GM12878 (cell line): Measurements from ENCODE around the gene CENPP. TPM values are rescaled to one million over a fixed set of nuclear protein-coding genes. Genes with fewer than 3 reads are reported as not detected.

Experiments
- ATAC-seq: fragments of 200-7000 bp; cut with Tn5 transposase; 3 replicates; pipeline ENCODE4 v1.9.1; 2020; ENCODE audit warnings: mild to moderate bottlenecking, moderate library complexity
- BruUV-seq: library from RNA; stranded (reverse); fragments of 400-500 nt; replicated peaks from 2 replicates; lab custom pipeline; 2021; lab: Mats Ljungman, UMichigan
- CTCF ChIA-PET: fragments of 300-600 bp; sonication (Branson Sonifier 250); formaldehyde crosslinking; extraction: SDS; loops from one replicate; lab custom pipeline; 2021; ENCODE audit warnings: inconsistent platforms; lab: Yijun Ruan, JAX
- POLR2A ChIA-PET: fragments of 350-600 bp; formaldehyde crosslinking; extraction: SDS; loops from one replicate; lab custom pipeline; 2021; ENCODE audit warnings: inconsistent platforms; lab: Charles Lee
- RAD21 ChIA-PET: fragments of 300-600 bp; sonication (Branson Sonifier 250); formaldehyde crosslinking; loops from one replicate; lab custom pipeline; 2023; ENCODE audit warnings: antibody characterized with exemption; ENCODE audit not compliant: unreplicated experiment; lab: Charles Lee
- SMC1A ChIA-PET: fragments of 300-600 bp; sonication (Branson Sonifier 250); formaldehyde crosslinking; loops from one replicate; lab custom pipeline; 2023; ENCODE audit not compliant: unreplicated experiment, uncharacterized antibody; lab: Charles Lee
- DNase-seq: peaks from one replicate; pipeline ENCODE4 v3.0.0-alpha.2; 2011; ENCODE audit warnings: low read depth, low spot score
- FAIRE-seq: peaks from 3 replicates; lab custom pipeline; 2011; peaks lifted over from hg19 to GRCh38; lab: Jason Lieb, UNC
- H2AFZ ChIP-seq: 2 replicates; pipeline ENCODE4 v1.6.0; 2011; ENCODE audit warnings: low read depth, low read length, control low read depth; ENCODE audit not compliant: control insufficient read depth
- H3K27ac ChIP-seq: 2 replicates; pipeline ENCODE4 v1.5.1; 2011; ENCODE audit warnings: control low read depth; ENCODE audit not compliant: control insufficient read depth, insufficient read depth
- H3K27me3 ChIP-seq, 2 experiments: replicated peaks in 1 of 2; 2 replicates each; pipeline versions ENCODE4 v1.6.0 to v1.6.1; 2011; ENCODE audit warnings: low read length in 1 of 2; ENCODE audit not compliant: control insufficient read depth in 2 of 2, insufficient read depth in 2 of 2
- H3K36me3 ChIP-seq, 2 experiments: 2 replicates each; pipeline ENCODE4 v1.5.1; 2011; ENCODE audit warnings: low read length in 1 of 2; ENCODE audit not compliant: control insufficient read depth in 2 of 2, insufficient read depth in 2 of 2
- H3K4me1 ChIP-seq: 2 replicates; pipeline ENCODE4 v1.6.1; 2011; ENCODE audit warnings: mild to moderate bottlenecking, low read length, moderate library complexity, mixed read lengths; ENCODE audit not compliant: control insufficient read depth, insufficient read depth
- H3K4me2 ChIP-seq: 2 replicates; pipeline ENCODE4 v1.6.0; 2011; ENCODE audit warnings: control low read depth; ENCODE audit not compliant: control insufficient read depth, insufficient read depth
- H3K4me3 ChIP-seq: fragments of 200-600 bp; sonication (generic); 2 replicates; pipeline ENCODE4 v1.5.1; 2016
- H3K79me2 ChIP-seq: 2 replicates; pipeline ENCODE4 v1.6.0; 2011; ENCODE audit warnings: low read length; ENCODE audit not compliant: control insufficient read depth, insufficient read depth
- H3K9ac ChIP-seq: 2 replicates; pipeline ENCODE4 v1.8.0; 2011; ENCODE audit warnings: low read length, control low read depth, mixed read lengths; ENCODE audit not compliant: control insufficient read depth, insufficient read depth
- H3K9me3 ChIP-seq: replicated peaks from 3 replicates; pipeline ENCODE4 v1.5.1; 2011; ENCODE audit warnings: mild to moderate bottlenecking, low read length; ENCODE audit not compliant: control insufficient read depth, insufficient read depth
- H4K20me1 ChIP-seq: 2 replicates; pipeline ENCODE4 v1.6.0; 2011; ENCODE audit not compliant: control insufficient read depth, insufficient read depth
- BCL11A ChIP-seq: IDR thresholded peaks from 2 replicates; pipeline ENCODE4 v1.6.1; 2011; ENCODE audit warnings: low read depth, low read length
- BMI1 ChIP-seq: fragments of 450-650 bp; IDR thresholded peaks from 2 replicates; pipeline ENCODE4 v1.6.1; 2016; ENCODE audit warnings: mild to moderate bottlenecking, moderate library complexity, borderline replicate concordance
- EP300 ChIP-seq, 2 experiments: fragments of 150-350 bp in 1 of 2; IDR thresholded peaks; 2 replicates each; pipeline ENCODE4 v1.6.1; 2011 to 2012; ENCODE audit warnings: low read depth in 2 of 2, low read length in 2 of 2, borderline replicate concordance in 1 of 2, improper control_type of control experiment in 1 of 2, inconsistent platforms in 1 of 2; ENCODE audit not compliant: control insufficient read depth in 1 of 2
- IKZF1 ChIP-seq: fragments of 450-650 bp; conservative IDR thresholded peaks from 2 replicates; pipeline ENCODE4 v1.6.1; 2017; ENCODE audit warnings: antibody characterized with exemption, mild to moderate bottlenecking
- JUND ChIP-seq: IDR thresholded peaks from 2 replicates; pipeline ENCODE4 v1.6.1; 2012; ENCODE audit warnings: low read depth, mild to moderate bottlenecking, low read length, improper control_type of control experiment, moderate library complexity
- MTA2 ChIP-seq: fragments of 450-650 bp; IDR thresholded peaks from 2 replicates; pipeline ENCODE4 v1.6.1; 2016; ENCODE audit warnings: low read depth, mild to moderate bottlenecking, moderate library complexity
- MYC ChIP-seq: IDR thresholded peaks from 2 replicates; pipeline ENCODE4 v1.6.1; 2011; ENCODE audit warnings: mild to moderate bottlenecking, low read length, moderate library complexity, inconsistent platforms; ENCODE audit not compliant: insufficient read depth, insufficient replicate concordance, insufficient read length, severe bottlenecking
- NFIC ChIP-seq: IDR thresholded peaks from 2 replicates; pipeline ENCODE4 v1.6.1; 2012; ENCODE audit warnings: low read depth, mild to moderate bottlenecking, inconsistent platforms, low read length, moderate library complexity
- PAX8 ChIP-seq: fragments of 450-650 bp; IDR thresholded peaks from 2 replicates; pipeline ENCODE4 v1.6.1; 2017; ENCODE audit warnings: mild to moderate bottlenecking, moderate library complexity
- POLR2A ChIP-seq: IDR thresholded peaks from 2 replicates; pipeline ENCODE4 v1.6.1; 2011; ENCODE audit warnings: low read depth, mild to moderate bottlenecking, low read length
- RCOR1 ChIP-seq: conservative IDR thresholded peaks from 2 replicates; pipeline ENCODE4 v1.6.1; 2012; ENCODE audit warnings: low read depth, low read length, improper control_type of control experiment
- RUNX3 ChIP-seq: IDR thresholded peaks from 2 replicates; pipeline ENCODE4 v1.6.1; 2012; ENCODE audit warnings: low read length, inconsistent platforms
- SIN3A ChIP-seq: IDR thresholded peaks from 2 replicates; pipeline ENCODE4 v1.6.1; 2012; ENCODE audit warnings: low read depth, low read length, improper control_type of control experiment
- SIX5 ChIP-seq: IDR thresholded peaks from 2 replicates; pipeline ENCODE4 v1.6.1; 2011; ENCODE audit warnings: mild to moderate bottlenecking, low read depth, low read length, moderate library complexity; ENCODE audit not compliant: severe bottlenecking
- TCF3 ChIP-seq: IDR thresholded peaks from 2 replicates; pipeline ENCODE4 v1.6.1; 2012; ENCODE audit warnings: low read depth, mild to moderate bottlenecking, low read length, borderline replicate concordance; ENCODE audit not compliant: insufficient read depth
- ZBTB40 ChIP-seq: fragments of 450-650 bp; IDR thresholded peaks from 2 replicates; pipeline ENCODE4 v1.6.1; 2016; ENCODE audit warnings: mild to moderate bottlenecking, moderate library complexity, borderline replicate concordance
- ZNF24 ChIP-seq: fragments of 450-650 bp; IDR thresholded peaks from 2 replicates; pipeline ENCODE4 v1.6.1; 2017; ENCODE audit warnings: antibody characterized with exemption, mild to moderate bottlenecking
- WGBS: methylation state at CpG from one replicate; pipeline ENCODE4 v1.1.6; 2016; ENCODE audit warnings: low lambda C conversion rate; ENCODE audit not compliant: insufficient replicate concordance, insufficient coverage; ENCODE audit errors: missing lambda C conversion rate; 5-methylcytosine and 5-hydroxymethylcytosine counted together
- in situ Hi-C: fragments of 300-500 bp; cut with MboI; formaldehyde crosslinking; loops from 9 replicates; pipeline ENCODE4 v1.14.3; 2018; ENCODE audit warnings: mixed read lengths
- intact Hi-C: fragments of 100-400 bp; cut with micrococcal nuclease; formaldehyde crosslinking; loops from one replicate; pipeline ENCODE4 v1.14.2; 2022; ENCODE audit not compliant: unreplicated experiment
- polyA plus RNA-seq, 11 experiments: library from polyadenylated mRNA; depleted of rRNA in 4 of 11; unstranded in 6 of 11; stranded (reverse) in 5 of 11; fragments of >200 nt; fragmentation: Nextera tagmentation in 4 of 11; fragmentation: Illumina TruSeq in 1 of 11; extraction: Ambion mirVana in 4 of 11; extraction: Trizol in 1 of 11; gene quantifications; 1 replicate in 1 of 11; 2 replicates in 10 of 11; pipeline versions ENCODE4 v1.2.1 to v1.2.3, GENCODE V29; 2011 to 2016; ENCODE audit warnings: inconsistent platforms in 2 of 11, missing spikeins in 2 of 11, low read depth in 1 of 11
- total RNA-seq, 4 experiments: library from RNA; depleted of rRNA in 3 of 4; stranded (reverse); fragments of >200 nt in 3 of 4; fragmentation: Illumina TruSeq in 1 of 4; extraction: Trizol in 1 of 4; gene quantifications; 2 replicates each; pipeline versions ENCODE4 v1.2.1 to v1.2.3, GENCODE V29; 2013 to 2021
- TF ChIP-seq, protein P1 (sequence below): fragments of 450-650 bp; IDR thresholded peaks from 2 replicates; pipeline ENCODE4 v1.6.1; 2017; ENCODE audit warnings: mild to moderate bottlenecking, low read depth, inconsistent platforms; ENCODE audit not compliant: poor library complexity, severe bottlenecking

The CENPP gene
- total and polyA plus RNA-seq, 10 of the 15 experiments (the other 5 are each of a cell fraction or from before 2014, with no cell fraction given), result 9.4 to 31.4 (median 19.8) TPM

DNA sequence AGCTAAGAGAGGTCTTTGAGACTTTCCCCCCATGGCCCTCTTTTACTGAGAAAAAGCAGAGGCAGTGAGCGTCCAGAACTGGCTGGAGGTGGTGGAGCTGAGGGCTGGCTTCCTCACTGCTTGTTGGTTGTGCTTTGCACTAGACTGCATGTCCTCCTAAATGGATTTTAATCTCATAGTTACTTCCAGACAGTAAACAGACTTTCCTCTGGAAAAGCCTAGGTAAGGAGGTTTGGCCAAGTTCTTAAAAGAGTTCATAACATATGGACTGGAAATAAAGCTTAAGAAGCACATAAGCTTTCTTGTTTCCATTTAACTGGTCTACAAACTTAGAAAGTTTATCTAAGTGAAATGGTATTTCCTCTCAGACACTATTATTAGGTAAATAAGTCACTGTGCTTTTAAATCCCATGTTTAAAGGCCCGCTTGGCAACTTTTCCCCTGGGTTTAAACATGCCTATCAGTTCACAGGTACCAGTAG lies 154.6 kb downstream of the CENPP start:
- POLR2A ChIA-PET, result no interaction called here
- ATAC-seq, result no peak
- H3K4me3 ChIP-seq, result no peak overlapping the region
- TF ChIP-seq SIN3A, result no peak
- TF ChIP-seq IKZF1, result no peak
- TF ChIP-seq RUNX3, result no peak
- TF ChIP-seq ZNF24, result no peak
- TF ChIP-seq BCL11A, result no peak
- no peak for TF ChIP-seq SIX5
- TF ChIP-seq ZBTB40, result no peak
- TF ChIP-seq BMI1, result no peak
- no peak for TF ChIP-seq EP300 (IDR thresholded peaks at IDR 0.05; ENCODE audit: borderline replicate concordance in 1 of 2, control insufficient read depth in 1 of 2, low read depth in 2 of 2, low read length in 2 of 2)
- no peak for TF ChIP-seq NFIC
- no peak for TF ChIP-seq JUND
- TF ChIP-seq TCF3, result no peak
- TF ChIP-seq POLR2A, result no peak
- TF ChIP-seq, protein P1, sequence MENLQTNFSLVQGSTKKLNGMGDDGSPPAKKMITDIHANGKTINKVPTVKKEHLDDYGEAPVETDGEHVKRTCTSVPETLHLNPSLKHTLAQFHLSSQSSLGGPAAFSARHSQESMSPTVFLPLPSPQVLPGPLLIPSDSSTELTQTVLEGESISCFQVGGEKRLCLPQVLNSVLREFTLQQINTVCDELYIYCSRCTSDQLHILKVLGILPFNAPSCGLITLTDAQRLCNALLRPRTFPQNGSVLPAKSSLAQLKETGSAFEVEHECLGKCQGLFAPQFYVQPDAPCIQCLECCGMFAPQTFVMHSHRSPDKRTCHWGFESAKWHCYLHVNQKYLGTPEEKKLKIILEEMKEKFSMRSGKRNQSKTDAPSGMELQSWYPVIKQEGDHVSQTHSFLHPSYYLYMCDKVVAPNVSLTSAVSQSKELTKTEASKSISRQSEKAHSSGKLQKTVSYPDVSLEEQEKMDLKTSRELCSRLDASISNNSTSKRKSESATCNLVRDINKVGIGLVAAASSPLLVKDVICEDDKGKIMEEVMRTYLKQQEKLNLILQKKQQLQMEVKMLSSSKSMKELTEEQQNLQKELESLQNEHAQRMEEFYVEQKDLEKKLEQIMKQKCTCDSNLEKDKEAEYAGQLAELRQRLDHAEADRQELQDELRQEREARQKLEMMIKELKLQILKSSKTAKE, result no peak
- TF ChIP-seq PAX8, result no peak
- no peak for TF ChIP-seq MTA2
- TF ChIP-seq RCOR1, result no peak
- no peak for TF ChIP-seq MYC

More for the DNA sequence above, 154.6 kb downstream of the CENPP start:
- BruUV-seq, result no TSS peak
- intact Hi-C loops (no loop called here), in situ Hi-C loops (no loop called here)
- 95% methylated on average over 2 of the region's 2 CpGs for WGBS
- H3K36me3 ChIP-seq, result no peaks in the 10 kb centered on the region
- no peak for DNase-seq
- no peak overlapping the region for H2AFZ ChIP-seq
- no peak overlapping the region for H3K4me2 ChIP-seq
- H3K9ac ChIP-seq, result no peak overlapping the region
- H3K27ac ChIP-seq, result no peak overlapping the region
- no peaks in the 10 kb centered on the region for H4K20me1 ChIP-seq
- FAIRE-seq, result no peak
- peaks cover 9% of the 10 kb centered on the region for H3K4me1 ChIP-seq
- H3K27me3 ChIP-seq, result no peaks in the 10 kb centered on the region
- no peaks in the 10 kb centered on the region for H3K9me3 ChIP-seq
- CTCF ChIA-PET, result interaction anchor here (2.0 to 2.5 kb wide), 2 partner anchors 10 to 24 kb away, joined by 4 to 6 read pairs; no protein-coding TSS in a partner anchor
- H3K79me2 ChIP-seq, result no peaks in the 10 kb centered on the region
- SMC1A ChIA-PET, result interaction anchor here (0.8 to 1.2 kb wide), 6 partner anchors 10 to 311 kb away, joined by 3 to 4 read pairs (median 4); partner anchors contain the start of gene ECM2
- RAD21 ChIA-PET, result no interaction called here
